SK-MEL-5 (cell line): ENCODE measurements around the gene SLC4A5. TPM values are rescaled to one million over a fixed set of nuclear protein-coding genes. Genes with fewer than 3 reads are reported as not detected.
"Not testable (repeated sequence)": the region's sequence is repeated elsewhere in the genome, so short reads cannot be mapped to it uniquely, and the experiment has no call there.

Source experiments
- DNase-seq: peaks from one replicate; pipeline ENCODE4 v3.0.0-alpha.2; 2016; ENCODE audit warnings: low read depth, low spot score
- in situ Hi-C: cut with HindIII; loops from 2 replicates; pipeline ENCODE4 v1.10.0; 2016; ENCODE audit warnings: low sequenced_read_pairs, high pct_unique_total_duplicates, low pct_unique_long_range_greater_than_20kb
- total RNA-seq: library from RNA; depleted of rRNA; stranded (reverse); fragments of >200 nt; shearing (Covaris generic); gene quantifications from 2 replicates; pipeline ENCODE4 v1.2.3, GENCODE V29; 2014

SLC4A5 gene
- total RNA-seq, 1 experiment from 2014 or later = 0.63 TPM

DNA sequence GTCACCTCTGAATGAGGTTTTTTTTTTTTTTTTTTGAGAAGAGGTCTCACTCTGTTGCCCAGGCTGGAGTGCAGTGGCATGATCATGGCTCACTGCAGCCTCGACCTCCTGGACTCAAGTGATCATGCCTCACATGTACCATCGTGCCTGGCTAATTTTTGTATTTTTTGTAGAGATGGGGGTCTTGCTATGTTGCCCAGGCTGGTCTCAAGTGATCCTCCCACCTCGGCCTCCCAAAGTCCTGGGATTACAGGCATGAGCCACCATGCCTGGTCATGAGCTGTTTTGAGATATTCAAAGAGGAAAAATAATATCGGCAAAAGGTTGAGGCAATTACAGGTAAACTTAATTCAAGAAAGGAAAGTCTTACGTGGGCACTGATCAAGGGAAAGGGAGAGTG is 113.4 kb downstream of the SLC4A5 start:
- DNase-seq = not testable (repeated sequence)
- in situ Hi-C loops = loop anchor here (25.0 kb wide), 1 partner anchor 107 kb away; the partner anchor contains the start of gene SLC4A5

DNA sequence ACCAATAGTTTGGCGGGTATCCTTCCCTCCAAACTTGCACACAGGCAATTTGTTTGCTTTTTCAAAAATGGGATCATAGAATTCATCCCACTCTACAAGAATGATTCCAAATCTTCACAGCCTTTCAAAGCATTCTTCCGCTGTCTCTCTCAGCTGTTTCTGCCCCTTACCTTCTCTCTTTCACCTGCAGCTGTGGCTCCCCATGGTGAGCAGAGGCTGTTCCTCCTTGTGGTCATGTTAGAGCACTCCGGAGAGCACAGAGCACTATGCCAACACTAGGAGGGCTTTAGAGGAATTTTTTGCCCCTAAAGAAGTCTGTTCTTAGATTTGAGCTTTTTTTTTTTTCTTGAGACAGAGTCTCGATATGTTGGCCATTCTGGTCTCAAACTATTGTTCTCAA is 114.4 kb downstream of the SLC4A5 start:
- no peak for DNase-seq
- in situ Hi-C loops = loop anchor here (25.0 kb wide), 1 partner anchor 109 kb away; the partner anchor contains the start of gene SLC4A5

DNA sequence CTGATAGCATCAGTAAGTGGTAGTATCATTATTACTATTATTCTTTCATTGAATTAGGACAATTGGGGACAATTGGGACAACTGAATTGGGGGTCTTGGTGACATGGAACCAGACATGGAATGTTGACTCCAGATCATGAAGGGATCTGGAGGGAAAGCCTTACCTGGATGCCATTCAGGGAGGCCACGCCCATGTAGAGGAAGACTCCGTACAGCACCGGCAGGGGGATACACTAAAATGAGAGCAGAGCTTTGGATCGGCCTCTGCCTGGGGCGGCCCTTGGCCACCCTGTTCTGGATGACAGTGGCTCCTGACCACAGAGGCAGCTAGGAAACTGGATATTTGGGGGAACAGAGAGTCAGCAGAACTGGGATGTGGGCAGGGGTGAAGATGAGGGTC is 115.6 kb downstream of the SLC4A5 start:
- in situ Hi-C loops = loop anchor here (25.0 kb wide), 1 partner anchor 110 kb away; the partner anchor contains the start of gene SLC4A5
- DNase-seq = no peak

DNA sequence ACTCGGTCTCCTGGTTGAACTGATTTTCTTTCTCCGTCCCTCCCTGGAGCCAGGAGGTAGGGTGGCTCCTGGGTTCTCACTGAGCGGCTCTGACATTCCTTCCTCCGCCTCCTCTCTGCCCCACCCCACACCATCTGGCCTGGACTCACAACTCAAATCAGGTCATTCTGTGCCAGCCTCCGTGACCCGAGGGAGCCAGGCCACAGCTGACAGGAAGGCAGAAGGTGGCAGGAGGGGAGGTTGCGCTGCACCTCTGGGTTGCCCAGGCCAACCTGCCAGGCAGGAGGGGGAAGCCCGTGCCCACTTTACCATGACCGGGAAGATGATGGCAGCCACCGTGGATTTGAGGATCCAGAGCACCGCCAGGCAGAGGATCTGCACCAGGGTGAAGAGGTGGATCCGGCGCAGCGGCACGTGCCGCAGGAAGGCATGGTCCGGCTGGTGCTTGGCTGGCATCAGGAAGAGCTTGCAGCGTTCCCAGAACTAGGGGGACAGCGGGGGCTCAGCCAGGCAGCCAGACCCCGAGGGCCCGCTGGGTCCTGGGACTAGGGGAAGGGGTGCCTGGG is 116.5 kb downstream of the SLC4A5 start:
- in situ Hi-C loops = loop anchor here (25.0 kb wide), 1 partner anchor 111 kb away; the partner anchor contains the start of gene SLC4A5
- no peak for DNase-seq

DNA sequence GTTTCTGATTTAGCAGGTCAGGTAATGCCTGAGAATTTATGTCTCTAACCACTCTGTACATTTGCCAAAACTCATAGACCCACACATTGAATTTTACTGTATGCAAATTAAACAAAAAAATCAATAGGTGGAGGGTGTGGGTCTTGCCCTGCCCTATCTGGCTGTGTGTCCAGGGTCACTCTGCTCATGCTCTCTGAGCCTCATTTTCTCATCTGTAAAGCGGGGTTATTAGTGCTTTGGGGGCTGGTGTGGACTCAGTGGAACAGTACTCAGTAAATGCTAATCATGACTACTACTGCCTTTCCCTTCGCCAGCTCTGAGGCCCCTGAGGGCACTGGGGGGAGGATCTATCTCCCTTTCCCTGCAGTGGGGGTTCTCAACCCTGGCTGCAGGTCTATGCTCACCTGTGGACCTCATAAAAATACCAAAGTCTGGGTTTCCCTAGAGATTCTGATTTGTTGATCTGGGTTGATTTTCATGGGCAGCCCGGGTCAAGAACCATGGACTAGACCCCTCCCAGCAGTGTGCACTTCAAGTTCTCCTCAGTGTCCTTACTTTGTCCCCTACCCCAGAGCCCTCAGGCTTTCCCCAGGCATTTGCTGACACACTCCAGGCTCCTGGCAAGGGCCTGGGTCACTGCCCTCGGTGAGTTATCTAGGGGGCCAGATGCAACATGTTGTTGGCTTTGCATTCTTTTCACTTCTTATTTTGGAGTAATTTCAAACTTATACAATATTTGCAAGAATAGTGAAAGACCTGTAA is 117.3 kb downstream of the SLC4A5 start:
- in situ Hi-C loops = loop anchor here (25.0 kb wide), 1 partner anchor 111 kb away; the partner anchor contains the start of gene SLC4A5
- no peak for DNase-seq

DNA sequence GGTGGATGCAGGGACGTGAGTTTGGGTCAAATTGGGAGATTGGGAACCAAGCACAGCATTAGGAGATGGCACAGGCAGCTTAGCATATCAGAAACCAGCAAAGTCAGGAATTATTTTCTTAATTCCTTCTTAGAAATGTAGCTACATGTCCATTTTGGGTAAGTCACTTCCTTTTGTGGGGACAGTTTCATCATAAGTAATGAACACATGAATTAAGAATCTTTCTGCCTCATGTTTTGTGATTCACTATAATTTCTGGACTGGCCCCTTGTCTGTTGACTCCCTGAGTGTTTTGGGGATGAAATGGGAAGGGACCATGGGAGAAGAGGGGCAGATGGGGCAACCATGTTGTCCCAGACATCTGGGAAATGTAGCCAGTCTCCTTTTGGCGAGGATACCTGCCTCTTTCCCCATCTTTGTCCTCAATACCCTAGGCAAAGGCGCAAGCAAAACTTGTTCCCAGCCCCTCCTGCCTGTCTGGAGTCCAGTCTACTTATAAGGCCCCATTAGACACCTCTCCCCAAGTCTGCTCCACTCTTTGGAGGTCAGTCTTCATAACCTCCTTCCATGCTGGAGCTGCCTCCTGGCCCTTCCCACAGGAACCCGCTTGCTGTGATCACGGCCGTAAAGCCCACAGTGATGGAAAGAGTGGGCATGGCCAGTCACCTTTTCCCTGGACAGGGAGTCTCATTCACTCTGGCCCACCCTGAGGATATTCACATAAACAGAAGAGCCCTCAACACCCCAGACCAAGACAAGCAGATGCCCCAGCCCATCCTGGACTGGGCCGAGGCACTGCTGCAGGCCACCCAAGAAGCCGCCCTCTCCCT is 119.1 kb downstream of the SLC4A5 start:
- DNase-seq = no peak
- in situ Hi-C loops = no loop called here

DNA sequence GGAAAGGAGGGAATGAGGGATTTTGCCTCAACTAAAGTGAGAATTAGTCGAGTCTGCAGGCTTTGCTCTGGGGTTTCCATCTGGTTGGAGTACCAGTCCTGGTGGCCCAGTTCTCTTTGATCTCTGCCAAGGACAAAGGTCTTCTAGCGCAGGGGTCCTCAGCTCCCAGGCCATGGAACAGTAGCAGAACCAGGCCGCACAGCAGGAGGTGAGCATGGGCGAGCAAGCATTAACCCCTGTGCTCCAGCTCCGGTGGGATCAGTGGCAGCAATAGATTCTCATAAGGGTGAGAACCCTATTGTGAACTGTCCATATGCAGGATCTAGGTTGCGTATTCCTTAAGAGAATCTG is 120.9 kb downstream of the SLC4A5 start:
- in situ Hi-C loops = no loop called here
- DNase-seq = no peak

DNA sequence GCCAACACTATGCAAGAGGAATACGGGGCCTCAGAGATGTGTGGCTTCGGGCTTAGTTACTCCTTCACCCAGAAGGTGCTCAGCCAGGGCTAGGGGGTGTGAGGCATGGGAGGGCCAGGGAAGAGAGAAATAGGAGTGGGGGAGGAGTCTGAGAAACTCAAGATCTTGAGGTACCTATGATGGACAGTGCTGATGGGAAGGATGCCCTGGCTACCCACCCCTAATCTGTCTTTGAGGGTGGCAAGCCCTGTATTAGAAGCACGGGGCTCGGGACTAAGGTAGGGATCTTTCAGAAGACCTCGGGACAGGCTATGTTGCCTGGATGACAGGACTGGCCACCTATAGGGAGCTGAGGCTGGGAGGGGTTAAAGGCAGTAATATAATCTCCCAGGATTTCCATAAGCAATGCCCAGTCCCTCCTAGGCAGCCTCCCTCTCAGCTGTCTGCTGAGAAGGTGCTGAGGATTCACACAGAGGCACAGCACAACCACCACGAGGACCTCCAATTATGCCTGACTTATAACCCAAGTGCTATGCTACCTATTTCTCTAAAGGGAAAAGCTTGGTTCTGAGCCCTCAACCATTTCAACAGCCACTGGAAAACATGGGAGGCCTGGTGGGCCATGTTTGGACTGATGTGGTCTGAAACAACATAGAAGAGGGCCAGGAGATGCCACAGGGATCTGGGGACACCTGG is 121.5 kb downstream of the SLC4A5 start:
- in situ Hi-C loops = no loop called here
- no peak for DNase-seq

DNA sequence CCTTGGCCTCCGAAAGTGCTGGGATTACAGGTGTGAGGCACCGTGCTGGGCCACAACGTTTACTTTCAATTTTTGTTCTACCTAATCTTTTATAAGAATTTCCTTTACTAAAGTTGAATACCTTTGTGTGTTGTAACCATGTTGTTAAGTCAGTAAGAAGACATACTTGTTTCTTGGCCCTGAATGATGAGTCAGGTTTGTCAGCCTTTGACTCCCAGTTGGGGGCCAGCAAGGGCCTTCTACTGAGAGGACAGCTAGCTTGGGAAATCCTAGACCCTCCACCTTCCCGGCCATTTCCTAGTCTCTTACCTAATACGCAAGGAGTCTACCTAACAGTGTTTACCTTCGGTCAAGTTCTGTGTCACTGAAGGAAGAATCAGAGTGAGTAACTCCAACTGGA is 122.1 kb downstream of the SLC4A5 start:
- in situ Hi-C loops = no loop called here
- no peak for DNase-seq

DNA sequence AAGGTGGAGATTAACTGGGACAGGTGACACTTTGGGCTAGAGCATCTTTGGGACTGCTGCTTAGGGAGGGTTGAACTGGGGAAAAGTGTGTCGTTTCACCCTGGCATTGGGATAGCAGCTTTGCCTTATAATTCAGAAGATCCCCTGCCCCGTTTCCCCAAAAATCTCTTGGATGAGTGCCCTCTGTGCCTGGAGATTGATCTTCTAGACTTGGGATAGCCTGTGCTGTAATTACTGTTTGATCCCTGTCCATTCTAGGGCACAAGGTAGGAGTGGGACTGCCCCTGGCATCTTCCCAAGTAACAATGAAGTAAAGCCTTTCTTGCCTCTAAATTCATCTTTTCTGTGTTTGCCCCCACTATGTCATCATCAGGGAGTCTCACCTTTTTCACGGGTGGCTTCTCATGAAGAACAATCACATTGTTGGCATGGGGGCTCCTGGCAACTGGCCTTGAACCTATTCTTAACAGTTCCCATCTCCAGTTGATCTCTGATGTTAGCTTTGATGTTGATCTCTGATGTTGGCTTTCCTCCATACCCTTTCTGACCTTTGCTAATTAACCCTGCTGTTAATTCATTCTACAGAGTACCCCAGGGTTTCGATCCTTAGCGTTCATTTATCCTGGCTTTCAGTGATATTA is 123.2 kb downstream of the SLC4A5 start:
- no peak for DNase-seq
- in situ Hi-C loops = no loop called here

DNA sequence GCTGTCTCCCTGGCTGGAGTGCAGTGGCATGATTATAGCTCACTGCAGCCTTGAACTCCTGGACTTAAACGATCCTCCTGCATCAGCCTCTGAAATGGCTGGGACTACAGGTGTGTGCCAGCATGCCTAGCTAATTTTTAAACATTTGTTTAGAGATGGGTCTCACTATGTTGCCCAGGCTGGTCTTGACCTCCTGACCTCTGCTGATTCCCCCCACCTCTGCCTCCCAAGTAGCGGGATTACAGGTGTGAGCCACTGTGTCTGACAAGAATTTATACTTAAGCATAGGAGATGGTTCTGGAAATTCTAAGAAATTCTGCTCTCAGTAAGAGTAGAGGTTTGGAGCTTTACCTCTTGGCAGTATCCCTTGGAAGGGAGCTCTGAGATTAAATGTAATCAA is 126.6 kb downstream of the SLC4A5 start:
- no peak for DNase-seq
- in situ Hi-C loops = no loop called here

DNA sequence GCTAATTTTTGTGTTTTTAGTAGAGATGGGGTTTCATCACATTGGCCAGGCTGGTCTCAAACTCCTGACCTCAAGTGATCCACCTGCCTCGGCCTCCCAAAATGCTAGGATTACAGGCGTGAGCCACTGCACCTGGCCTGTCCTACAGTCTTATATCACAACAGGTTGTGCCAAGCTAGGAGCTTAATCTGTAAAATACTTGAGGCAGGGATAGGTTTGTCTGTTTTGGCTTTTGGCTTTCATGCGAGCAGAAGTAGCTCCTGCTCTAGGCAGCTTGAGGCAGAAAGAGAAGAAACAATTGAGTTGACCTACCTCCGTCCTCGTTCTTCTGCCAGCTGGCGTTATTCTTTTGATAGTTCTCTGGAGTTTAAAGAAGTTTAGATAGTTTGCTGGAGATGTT is 127.4 kb downstream of the SLC4A5 start:
- in situ Hi-C loops, DNase-seq: not testable (repeated sequence)

DNA sequence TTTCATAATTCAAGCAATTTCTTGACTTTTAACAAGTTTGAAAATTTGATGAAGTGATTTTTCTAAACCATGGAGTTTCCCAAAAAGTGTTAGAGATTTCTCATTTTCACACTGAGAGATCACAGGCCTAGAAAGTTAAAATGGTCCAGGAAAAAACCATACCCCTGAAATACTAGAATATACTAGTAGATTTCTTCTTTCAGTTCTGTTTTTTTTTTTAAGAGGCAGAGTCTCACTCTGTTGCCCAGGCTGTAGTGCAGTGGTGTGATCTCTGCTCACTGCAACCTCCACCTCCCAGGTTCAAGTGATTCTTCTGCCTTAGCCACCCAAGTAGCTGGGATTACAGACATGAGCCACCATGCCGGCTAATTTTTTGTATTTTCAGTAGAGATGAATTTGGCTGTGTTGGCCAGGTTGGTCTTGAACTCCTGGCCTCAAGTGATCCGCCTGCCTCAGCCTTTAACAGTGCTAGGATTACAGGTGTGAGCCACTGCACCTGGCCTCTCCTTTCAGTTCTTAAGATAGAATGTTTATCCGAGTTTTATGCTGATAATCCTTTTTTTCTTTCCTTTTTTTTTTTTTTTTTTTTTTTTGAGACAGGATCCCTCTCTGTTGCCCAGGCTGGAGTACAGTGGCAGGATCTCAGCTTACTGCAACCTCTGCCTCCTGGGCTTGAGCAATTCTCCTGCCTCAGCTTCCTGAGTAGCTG is 130.4 kb downstream of the SLC4A5 start:
- in situ Hi-C loops = no loop called here

DNA sequence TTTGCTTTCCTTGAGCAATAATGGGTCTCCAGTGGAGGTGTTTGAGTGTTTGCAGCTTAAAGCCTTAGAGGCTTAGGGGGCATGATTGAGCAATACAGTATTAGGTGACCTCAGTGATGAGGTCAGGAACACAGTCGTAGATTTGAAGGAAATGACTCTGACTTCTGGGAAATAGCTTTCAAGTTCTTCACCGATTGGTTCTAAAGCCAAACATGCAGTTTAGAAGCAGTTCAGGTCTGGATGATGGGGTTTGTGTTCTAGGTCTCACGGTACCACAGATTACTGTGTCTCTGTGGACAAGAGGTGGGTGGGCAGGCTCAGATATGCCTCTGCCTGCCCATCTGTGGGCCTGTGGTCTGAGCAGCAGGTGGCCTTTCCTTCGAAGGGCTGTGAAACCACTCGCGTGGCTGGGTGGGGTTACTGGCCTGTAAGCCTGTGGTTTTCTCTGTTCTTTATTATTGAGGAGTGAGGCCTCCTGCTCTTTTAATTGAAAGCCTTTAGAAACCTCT is 137.0 kb downstream of the SLC4A5 start:
- in situ Hi-C loops = no loop called here
- DNase-seq = no peak

More for the DNA sequence above, 130.4 kb downstream of the SLC4A5 start:
- DNase-seq = no peak

DNA sequence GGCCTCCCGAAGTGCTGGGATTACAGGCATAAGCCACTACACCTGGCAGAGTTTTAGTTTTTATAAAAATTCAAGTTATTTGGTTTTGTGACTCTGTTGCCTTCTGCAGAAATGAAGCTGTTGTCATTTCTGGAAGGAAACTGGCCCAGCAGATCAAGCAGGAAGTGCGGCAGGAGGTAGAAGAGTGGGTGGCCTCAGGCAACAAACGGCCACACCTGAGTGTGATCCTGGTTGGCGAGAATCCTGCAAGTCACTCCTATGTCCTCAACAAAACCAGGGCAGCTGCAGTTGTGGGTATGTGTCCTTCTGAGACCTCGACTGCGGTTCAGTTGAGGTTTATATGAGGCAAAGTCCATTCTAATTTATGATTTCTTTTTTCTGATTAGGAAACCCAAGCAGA is 137.6 kb downstream of the SLC4A5 start:
- DNase-seq = no peak
- in situ Hi-C loops = no loop called here

DNA sequence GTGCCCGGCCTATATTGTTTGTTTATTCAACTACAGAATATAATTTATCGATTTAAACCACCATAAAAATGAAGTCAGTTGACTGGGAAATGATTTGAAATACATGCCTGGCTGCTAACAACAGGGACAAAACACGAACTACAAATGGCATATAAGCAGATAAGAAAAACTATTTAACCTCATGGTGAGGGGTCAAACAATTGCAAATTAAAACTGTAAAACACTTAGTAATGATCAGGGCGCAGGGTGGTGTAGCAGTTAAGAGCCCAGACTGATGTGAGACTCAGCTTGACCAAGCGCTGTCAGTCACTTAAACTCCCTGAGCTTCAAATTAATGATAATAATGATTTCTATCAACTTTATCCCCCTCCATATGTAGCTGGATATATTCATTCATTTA is 138.1 kb downstream of the SLC4A5 start:
- in situ Hi-C loops = no loop called here

DNA sequence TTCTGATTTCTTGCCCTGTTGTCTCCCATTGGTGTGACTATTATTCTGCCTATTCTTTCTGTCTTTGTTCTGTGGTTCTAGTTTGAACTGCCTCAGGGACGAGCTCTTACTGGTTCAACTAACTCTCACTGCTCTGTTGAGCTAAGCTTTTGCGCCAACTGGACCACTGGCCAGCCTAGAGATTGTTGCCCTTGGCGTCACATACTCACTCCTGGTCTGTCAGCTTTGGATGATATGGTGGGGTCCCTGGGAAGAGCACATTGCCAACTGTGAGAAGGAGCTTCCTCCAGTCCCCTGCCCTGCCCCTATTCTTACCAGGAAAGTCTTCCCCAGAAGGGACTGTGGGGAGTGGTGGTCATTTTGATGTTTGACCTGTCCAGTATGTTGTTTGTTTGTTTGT is 138.8 kb downstream of the SLC4A5 start:
- no peak for DNase-seq
- in situ Hi-C loops = no loop called here

More for the DNA sequence above, 138.1 kb downstream of the SLC4A5 start:
- no peak for DNase-seq
